Ovary (tissue), 9 donors: ENCODE data around the gene TLR2. TPM values are rescaled to one million over a fixed set of nuclear protein-coding genes. Genes with fewer than 3 reads are reported as not detected.

Experiments used
- DNase-seq, 5 donors: peaks; one replicate each; pipeline ENCODE4 v3.0.0-alpha.2; 2019 to 2020
- H3K27ac ChIP-seq, 2 donors: fragments of 200-600 bp; one replicate each; pipeline versions ENCODE4 v1.5.1 to v1.8.0; 2019 to 2022
- H3K27me3 ChIP-seq: fragments of 200-600 bp; one replicate; pipeline ENCODE4 v1.8.0; 2022
- H3K36me3 ChIP-seq: fragments of 200-600 bp; sonication (generic); one replicate; pipeline ENCODE4 v1.5.1; 2019
- H3K4me1 ChIP-seq: one replicate; pipeline ENCODE4 v1.8.1; 2013; ENCODE audit warnings: mild to moderate bottlenecking, moderate library complexity; ENCODE audit not compliant: insufficient read depth
- H3K4me3 ChIP-seq: fragments of 200-600 bp; sonication (generic); one replicate; pipeline ENCODE4 v1.5.1; 2017
- H3K9me3 ChIP-seq, 2 donors: fragments of 200-600 bp in 1 of 2; sonication (generic) in 1 of 2; one replicate each; pipeline versions ENCODE4 v1.5.1 to v1.8.1; 2013 to 2019; ENCODE audit warnings: mild to moderate bottlenecking in 1 of 2, moderate library complexity in 1 of 2
- CTCF ChIP-seq, 3 donors: fragments of 450-650 bp in 2 of 3; fragments of 200-600 bp in 1 of 3; IDR thresholded peaks; one replicate each; pipeline versions ENCODE4 v1.5.1 to v1.8.0; 2016 to 2022; ENCODE audit warnings: antibody characterized with exemption in 3 of 3, mild to moderate bottlenecking in 1 of 3
- EP300 ChIP-seq: sonication (generic); formaldehyde crosslinking; IDR thresholded peaks from one replicate; pipeline ENCODE4 v1.6.1; 2017; ENCODE audit warnings: antibody characterized with exemption
- POLR2A ChIP-seq: fragments of 450-650 bp; IDR thresholded peaks from one replicate; pipeline ENCODE4 v1.6.1; 2017; ENCODE audit warnings: antibody characterized with exemption, mild to moderate bottlenecking, moderate library complexity
- WGBS, 3 donors: extraction: QIAGEN DNeasy Blood & Tissue Kit in 1 of 3; methylation state at CpG; one replicate each; pipeline versions ENCODE4 v1.1.5 to v1.1.7; 2013 to 2017; 5-methylcytosine and 5-hydroxymethylcytosine counted together
- intact Hi-C, 4 donors: fragments of 100-400 bp; cut with DNase I; formaldehyde crosslinking; loops; one replicate each; pipeline versions ENCODE4 v1.11.0 to v1.15.1; 2022 to 2023
- polyA plus RNA-seq, 2 donors: library from polyadenylated mRNA; stranded (reverse); fragments of 200-250 nt in 1 of 2; fragments of 350-450 nt in 1 of 2; fragmentation: Illumina TruSeq in 1 of 2; extraction: RNeasy Lipid Tissue Mini Kit (QIAGEN cat#74804) in 1 of 2; gene quantifications; one replicate each; pipeline ENCODE4 v1.2.3, GENCODE V29; 2013 to 2014
- total RNA-seq, 7 donors: library from RNA; depleted of rRNA in 2 of 7; stranded (reverse); fragments of >200 nt in 2 of 7; fragmentation: NEBNext Ultra II Directional in 3 of 7; extraction: Animal tissue kit (Norgen Biotek cat#: 25700) in 3 of 7; gene quantifications; one replicate each; pipeline versions ENCODE4 v1.1.0 to v1.2.4, GENCODE V29; 2016 to 2023
- donor health status: DM: no; HTN: no; CAD: no; lungs with moderate emphysema.
- donor health status: DM: no; HTN: no; CAD: no.
- donor health status: Bipolar disorder and iron deficiency.
- donor health status: DM: yes; HTN: yes; CAD: no.
- donor health status: DM: no; HTN: no; CAD: no.
- donor health status: DM: yes; HTN: yes; CAD: no.

The TLR2 gene
- total and polyA plus RNA-seq, 9 donors = 2.0 to 17.9 (median 9.3) TPM

GRCh38 chr4:153747406-153747955 lies 63.4 kb downstream of the TLR2 start:
- Histone ChIP-seq H3K4me3 (no peak overlapping the region), H3K27me3 (no peaks in the 10 kb centered on the region), H3K27ac (no peak overlapping the region), H3K36me3 (no peaks in the 10 kb centered on the region), H3K4me1 (no peaks in the 10 kb centered on the region), H3K9me3 (no peaks in the 10 kb centered on the region)
- TF ChIP-seq CTCF (IDR thresholded peaks at IDR 0.05) (no peak), EP300 (no peak), POLR2A (no peak)
- intact Hi-C loops = no loop called here
- 79 to 80% (median 79%) methylated on average over 4 of the region's 4 CpGs for WGBS, 3 donors
- DNase-seq = no peak

- no peak overlapping the region for H3K27ac ChIP-seq
- no peak for DNase-seq
- intact Hi-C loops = no loop called here
Observed at GRCh38 chr4:153748378-153748777, 64.3 kb downstream of the TLR2 start.

GRCh38 chr4:153750197-153750817 lies 66.2 kb downstream of the TLR2 start:
- Histone ChIP-seq H3K4me1 (no peaks in the 10 kb centered on the region), H3K27ac (no peak overlapping the region), H3K27me3 (no peaks in the 10 kb centered on the region), H3K9me3 (no peaks in the 10 kb centered on the region), H3K36me3 (no peaks in the 10 kb centered on the region), H3K4me3 (no peak overlapping the region)
- WGBS, 3 donors = 37 to 43% (median 38%) methylated on average over 5 of the region's 5 CpGs
- peak in 1 of 5 donors; percentile 16 for DNase-seq
- intact Hi-C loops = no loop called here
- TF ChIP-seq POLR2A (no peak), EP300 (no peak), CTCF (IDR thresholded peaks at IDR 0.05) (no peak)

More at GRCh38 chr4:153748378-153748777, 64.3 kb downstream of the TLR2 start:
- Histone ChIP-seq H3K9me3 (no peaks in the 10 kb centered on the region), H3K27me3 (no peaks in the 10 kb centered on the region), H3K4me3 (no peak overlapping the region), H3K4me1 (no peaks in the 10 kb centered on the region), H3K36me3 (no peaks in the 10 kb centered on the region)
- TF ChIP-seq EP300 (no peak), POLR2A (no peak), CTCF (IDR thresholded peaks at IDR 0.05) (no peak)
- WGBS, 3 donors = 45 to 67% (median 65%) methylated on average over 6 of the region's 6 CpGs

GRCh38 chr4:153755186-153755585 lies 71.1 kb downstream of the TLR2 start:
- no peak for DNase-seq
- WGBS, 3 donors = 78 to 82% (median 79%) methylated on average over 2 of the region's 2 CpGs
- Histone ChIP-seq H3K27me3 (no peaks in the 10 kb centered on the region), H3K36me3 (no peaks in the 10 kb centered on the region), H3K4me3 (no peak overlapping the region), H3K9me3 (no peaks in the 10 kb centered on the region), H3K27ac (no peak overlapping the region), H3K4me1 (peaks cover 2% of the 10 kb centered on the region)
- TF ChIP-seq CTCF (IDR thresholded peaks at IDR 0.05) (no peak), EP300 (no peak), POLR2A (no peak)
- intact Hi-C loops = no loop called here

Other genes with a start within 250 kb of the TLR2 start
- gene TMEM131L, start 217.9 kb upstream of the TLR2 start, total RNA-seq = 10 to 100 TPM in 5 of 7 donors, 1 to 10 TPM in 2; 7.7 to 13.1 (median 10.7) TPM
- 10 to 100 TPM in 1 of 2 donors, 1 to 10 TPM in 1; 3.6 to 18.4 TPM for gene TMEM131L, start 217.9 kb upstream of the TLR2 start, polyA plus RNA-seq
- gene RNF175, start 75.7 kb downstream of the TLR2 start, total RNA-seq = not detected
- gene RNF175, start 75.7 kb downstream of the TLR2 start, polyA plus RNA-seq = under 1 TPM; 0.07 to 0.20 TPM
- 10 to 100 TPM in 2 of 7 donors, 1 to 10 TPM in 2, not detected in 3; 1.1 to 15.4 (median 11.7) TPM for gene SFRP2, start 104.8 kb downstream of the TLR2 start, total RNA-seq
- gene SFRP2, start 104.8 kb downstream of the TLR2 start, polyA plus RNA-seq = 10 to 100 TPM in 1 of 2 donors, under 1 TPM in 1; 0.63 to 96.2 TPM